ENCODE measurements around the gene PIP4P1. TPM values are rescaled to one million over a fixed set of nuclear protein-coding genes. Genes with fewer than 3 reads are reported as not detected.

PIP4P1 gene
- total and polyA plus RNA-seq, 12 donors, result 15.5 to 31.9 (median 18.7) TPM

GRCh38 chr14:20417250-20418186 lies 43.7 kb downstream of the PIP4P1 start:
- Histone ChIP-seq H3K36me3 (no peaks in the 10 kb centered on the region), H3K27me3 (no peaks in the 10 kb centered on the region), H3K4me1 (peaks cover 0 to 33% (median 4%) of the 10 kb centered on the region in 9 donors), H3K27ac (no peak overlapping the region), H3K9me3 (no peaks in the 10 kb centered on the region), H3K4me3 (no peak overlapping the region)
- WGBS, 2 donors, result 81 to 84% methylated on average over 7 of the region's 7 CpGs
- DNase-seq (no peak), ATAC-seq (no peak)
- intact Hi-C loops (cut with DNase I), result loop anchor here in 8 of 10 donors (2.0 to 10.0 kb wide), 8 partner anchors 35 to 267 kb away; partner anchors contain the start of genes RNASE4 (in 3 of the 8), ANG (in 2 of the 8), APEX1 (in 2 of the 8) and OSGEP (in 2 of the 8)
- TF ChIP-seq CTCF (IDR thresholded peaks at IDR 0.05), result no peak

- WGBS, 2 donors, result 92 to 93% methylated on average over 2 of the region's 2 CpGs
- DNase-seq, result no peak
- Histone ChIP-seq H3K27ac (no peak overlapping the region), H3K9me3 (no peaks in the 10 kb centered on the region), H3K4me3 (no peak overlapping the region), H3K27me3 (no peaks in the 10 kb centered on the region), H3K4me1 (peaks cover 0 to 44% (median 10%) of the 10 kb centered on the region in 9 donors), H3K36me3 (no peaks in the 10 kb centered on the region)
- no peak for ATAC-seq
- intact Hi-C loops (cut with DNase I), result loop anchor here in 8 of 10 donors (2.0 to 10.0 kb wide), 8 partner anchors 36 to 269 kb away; partner anchors contain the start of genes RNASE4 (in 3 of the 8), ANG (in 2 of the 8), APEX1 (in 2 of the 8) and OSGEP (in 2 of the 8)
- TF ChIP-seq CTCF (IDR thresholded peaks at IDR 0.05), result no peak
Observed at GRCh38 chr14:20416223-20416622, 45.0 kb downstream of the PIP4P1 start.

GRCh38 chr14:20415782-20416206 lies 45.4 kb downstream of the PIP4P1 start:
- intact Hi-C loops (cut with DNase I), result loop anchor here in 8 of 10 donors (2.0 to 10.0 kb wide), 10 partner anchors 37 to 269 kb away; partner anchors contain the start of genes RNASE4 (in 3 of the 8), ANG (in 2 of the 8), APEX1 (in 2 of the 8) and OSGEP (in 2 of the 8)
- 53 to 58% methylated on average over 3 of the region's 3 CpGs for WGBS, 2 donors

More at GRCh38 chr14:20415782-20416206, 45.4 kb downstream of the PIP4P1 start:
- Histone ChIP-seq H3K36me3 (no peaks in the 10 kb centered on the region), H3K27ac (peak overlapping the region in 1 of 10 donors; percentile 10), H3K9me3 (no peaks in the 10 kb centered on the region), H3K4me1 (peaks cover 0 to 47% (median 10%) of the 10 kb centered on the region in 9 donors), H3K4me3 (no peak overlapping the region), H3K27me3 (no peaks in the 10 kb centered on the region)
- peak in 1 of 2 donors; percentile 30 for DNase-seq
- ATAC-seq, result no peak
- TF ChIP-seq CTCF (IDR thresholded peaks at IDR 0.05), result peak in 7 of 9 donors; percentile 55 to 72 (median 60)

Data from heart right ventricle (tissue), 16 donors.